Ovary (tissue), 9 donors: ENCODE data around the gene GORASP1. TPM values are rescaled to one million over a fixed set of nuclear protein-coding genes. Genes with fewer than 3 reads are reported as not detected.
"Not testable (repeated sequence)": the region's sequence is repeated elsewhere in the genome, so short reads cannot be mapped to it uniquely, and the experiment has no call there.

Source experiments
- DNase-seq, 5 donors: peaks; one replicate each; pipeline ENCODE4 v3.0.0-alpha.2; 2019 to 2020
- H3K27ac ChIP-seq, 2 donors: fragments of 200-600 bp; one replicate each; pipeline versions ENCODE4 v1.5.1 to v1.8.0; 2019 to 2022
- H3K27me3 ChIP-seq: fragments of 200-600 bp; one replicate; pipeline ENCODE4 v1.8.0; 2022
- H3K36me3 ChIP-seq: fragments of 200-600 bp; sonication (generic); one replicate; pipeline ENCODE4 v1.5.1; 2019
- H3K4me1 ChIP-seq: one replicate; pipeline ENCODE4 v1.8.1; 2013; ENCODE audit warnings: mild to moderate bottlenecking, moderate library complexity; ENCODE audit not compliant: insufficient read depth
- H3K4me3 ChIP-seq: fragments of 200-600 bp; sonication (generic); one replicate; pipeline ENCODE4 v1.5.1; 2017
- H3K9me3 ChIP-seq, 2 donors: fragments of 200-600 bp in 1 of 2; sonication (generic) in 1 of 2; one replicate each; pipeline versions ENCODE4 v1.5.1 to v1.8.1; 2013 to 2019; ENCODE audit warnings: mild to moderate bottlenecking in 1 of 2, moderate library complexity in 1 of 2
- CTCF ChIP-seq, 3 donors: fragments of 450-650 bp in 2 of 3; fragments of 200-600 bp in 1 of 3; IDR thresholded peaks; one replicate each; pipeline versions ENCODE4 v1.5.1 to v1.8.0; 2016 to 2022; ENCODE audit warnings: antibody characterized with exemption in 3 of 3, mild to moderate bottlenecking in 1 of 3
- EP300 ChIP-seq: sonication (generic); formaldehyde crosslinking; IDR thresholded peaks from one replicate; pipeline ENCODE4 v1.6.1; 2017; ENCODE audit warnings: antibody characterized with exemption
- POLR2A ChIP-seq: fragments of 450-650 bp; IDR thresholded peaks from one replicate; pipeline ENCODE4 v1.6.1; 2017; ENCODE audit warnings: antibody characterized with exemption, mild to moderate bottlenecking, moderate library complexity
- WGBS, 3 donors: extraction: QIAGEN DNeasy Blood & Tissue Kit in 1 of 3; methylation state at CpG; one replicate each; pipeline versions ENCODE4 v1.1.5 to v1.1.7; 2013 to 2017; 5-methylcytosine and 5-hydroxymethylcytosine counted together
- intact Hi-C, 4 donors: fragments of 100-400 bp; cut with DNase I; formaldehyde crosslinking; loops; one replicate each; pipeline versions ENCODE4 v1.11.0 to v1.15.1; 2022 to 2023
- polyA plus RNA-seq, 2 donors: library from polyadenylated mRNA; stranded (reverse); fragments of 200-250 nt in 1 of 2; fragments of 350-450 nt in 1 of 2; fragmentation: Illumina TruSeq in 1 of 2; extraction: RNeasy Lipid Tissue Mini Kit (QIAGEN cat#74804) in 1 of 2; gene quantifications; one replicate each; pipeline ENCODE4 v1.2.3, GENCODE V29; 2013 to 2014
- total RNA-seq, 7 donors: library from RNA; depleted of rRNA in 2 of 7; stranded (reverse); fragments of >200 nt in 2 of 7; fragmentation: NEBNext Ultra II Directional in 3 of 7; extraction: Animal tissue kit (Norgen Biotek cat#: 25700) in 3 of 7; gene quantifications; one replicate each; pipeline versions ENCODE4 v1.1.0 to v1.2.4, GENCODE V29; 2016 to 2023
- donor health status: DM: no; HTN: no; CAD: no; lungs with moderate emphysema.
- donor health status: DM: no; HTN: no; CAD: no.
- donor health status: Bipolar disorder and iron deficiency.
- donor health status: DM: yes; HTN: yes; CAD: no.
- donor health status: DM: no; HTN: no; CAD: no.
- donor health status: DM: yes; HTN: yes; CAD: no.

GORASP1 gene
- total and polyA plus RNA-seq, 9 donors, result 31.4 to 54.5 (median 47.5) TPM

- 66 to 84% (median 80%) methylated on average over 1 of the region's 1 CpG for WGBS, 3 donors
- H3K4me1 ChIP-seq, result no peaks in the 10 kb centered on the region
- no peaks in the 10 kb centered on the region for H3K36me3 ChIP-seq
- no peak for DNase-seq
- intact Hi-C loops, result no loop called here
- no peak for TF ChIP-seq POLR2A
- no peak for TF ChIP-seq CTCF (IDR thresholded peaks at IDR 0.05)
- no peak for TF ChIP-seq EP300
- no peaks in the 10 kb centered on the region for H3K9me3 ChIP-seq
- no peak overlapping the region for H3K4me3 ChIP-seq
- H3K27me3 ChIP-seq, result no peaks in the 10 kb centered on the region
- no peak overlapping the region for H3K27ac ChIP-seq
Measured at GRCh38 chr3:39062180-39062579, 45.2 kb downstream of the GORASP1 start.

- H3K27me3 ChIP-seq, intact Hi-C loops, DNase-seq, H3K36me3 ChIP-seq, H3K9me3 ChIP-seq, H3K27ac ChIP-seq, H3K4me1 ChIP-seq, H3K4me3 ChIP-seq: not testable (repeated sequence)
- WGBS, 3 donors, result 88 to 91% (median 90%) methylated on average over 2 of the region's 2 CpGs
Measured at GRCh38 chr3:39061228-39061627, 46.2 kb downstream of the GORASP1 start.

GRCh38 chr3:39056151-39056550 is 51.3 kb downstream of the GORASP1 start:
- TF ChIP-seq POLR2A, result no peak
- no peak for TF ChIP-seq EP300
- TF ChIP-seq CTCF (IDR thresholded peaks at IDR 0.05), result no peak
- no peaks in the 10 kb centered on the region for H3K36me3 ChIP-seq
- intact Hi-C loops, result no loop called here
- no peaks in the 10 kb centered on the region for H3K27me3 ChIP-seq
- peaks cover 5% of the 10 kb centered on the region for H3K4me1 ChIP-seq
- no peak for DNase-seq
- no peaks in the 10 kb centered on the region for H3K9me3 ChIP-seq
- H3K27ac ChIP-seq, result no peak overlapping the region
- WGBS, 3 donors, result 83 to 89% (median 84%) methylated on average over 3 of the region's 3 CpGs
- no peak overlapping the region for H3K4me3 ChIP-seq

GRCh38 chr3:39053696-39054095 is 53.7 kb downstream of the GORASP1 start:
- no peaks in the 10 kb centered on the region for H3K27me3 ChIP-seq
- intact Hi-C loops, result no loop called here
- H3K36me3 ChIP-seq, result no peaks in the 10 kb centered on the region
- H3K27ac ChIP-seq, result no peak overlapping the region
- H3K4me1 ChIP-seq, result peaks cover 6% of the 10 kb centered on the region
- no peak overlapping the region for H3K4me3 ChIP-seq
- 82 to 87% (median 87%) methylated on average over 2 of the region's 2 CpGs for WGBS, 3 donors
- no peak for DNase-seq
- TF ChIP-seq POLR2A, result no peak
- no peak for TF ChIP-seq CTCF (IDR thresholded peaks at IDR 0.05)
- no peak for TF ChIP-seq EP300
- no peaks in the 10 kb centered on the region for H3K9me3 ChIP-seq

- Histone ChIP-seq H3K27ac (peak overlapping the region in 1 of 2 donors; percentile 85), H3K9me3 (no peaks in the 10 kb centered on the region), H3K36me3 (no peaks in the 10 kb centered on the region), H3K4me3 (peak overlapping the region; percentile 92), H3K27me3 (no peaks in the 10 kb centered on the region), H3K4me1 (peaks cover 6% of the 10 kb centered on the region)
- TF ChIP-seq POLR2A (no peak), EP300 (no peak), CTCF (IDR thresholded peaks at IDR 0.05) (no peak)
- WGBS, 3 donors, result 1 to 4% (median 1%) methylated on average over 11 of the region's 11 CpGs
- no peak for DNase-seq
- intact Hi-C loops, result no loop called here
Measured at GRCh38 chr3:39052583-39052982, 54.8 kb downstream of the GORASP1 start.
